B cell (primary cell): ENCODE measurements around the gene CFAP74. TPM values are rescaled to one million over a fixed set of nuclear protein-coding genes. Genes with fewer than 3 reads are reported as not detected.
A peak's percentile ranks its signal among the peaks of the same experiment; 100 is the strongest.

Experiments
- ATAC-seq: fragments of 200-7000 bp; cut with Tn5 transposase; one replicate; pipeline ENCODE4 v1.10.0; 2021; ENCODE audit warnings: low read depth, mild to moderate bottlenecking, moderate number of reproducible peaks, moderate library complexity
- CTCF ChIA-PET: fragments of 350-600 bp; sonication (Branson Sonifier 250); formaldehyde crosslinking; loops from one replicate; lab custom pipeline; 2021; ENCODE audit warnings: antibody characterized with exemption, inconsistent platforms; lab: Charles Lee
- POLR2A ChIA-PET: fragments of 350-600 bp; sonication (Branson Sonifier 250); formaldehyde crosslinking; loops from one replicate; lab custom pipeline; 2021; ENCODE audit warnings: antibody characterized with exemption; lab: Charles Lee
- DNase-seq: peaks from one replicate; pipeline ENCODE4 v3.0.0; 2013
- H2AFZ ChIP-seq: 2 replicates; pipeline ENCODE4 v1.6.1; 2012; ENCODE audit warnings: mild to moderate bottlenecking, low read depth, low read length; ENCODE audit not compliant: insufficient read depth, poor library complexity, severe bottlenecking
- H3K27ac ChIP-seq, 2 donors: 1 replicate in 1 of 2; 2 replicates in 1 of 2; pipeline ENCODE4 v1.5.1; 2012 to 2013; ENCODE audit warnings: low read length in 2 of 2, mild to moderate bottlenecking in 2 of 2, moderate library complexity in 1 of 2
- H3K27me3 ChIP-seq, 4 experiments: fragments of 200-600 bp in 1 of 4; sonication (generic) in 1 of 4; replicated peaks in 1 of 4; 1 replicate in 2 of 4; 2 replicates in 2 of 4; pipeline versions ENCODE4 v1.6.1 to v1.7.0; 2013 to 2016; ENCODE audit warnings: low read length in 3 of 4, mild to moderate bottlenecking in 2 of 4, mixed read lengths in 1 of 4, moderate library complexity in 1 of 4; ENCODE audit not compliant: insufficient read depth in 4 of 4, control insufficient read depth in 3 of 4; ENCODE audit errors: control extremely low read depth in 1 of 4
- H3K36me3 ChIP-seq, 2 experiments: replicated peaks in 1 of 2; 1 replicate in 1 of 2; 2 replicates in 1 of 2; pipeline versions ENCODE4 v1.6.1 to v1.7.1; 2013; ENCODE audit warnings: low read length in 1 of 2; ENCODE audit not compliant: insufficient read depth in 2 of 2, control insufficient read depth in 1 of 2; ENCODE audit errors: control extremely low read depth in 1 of 2, extremely low read depth in 1 of 2
- H3K4me1 ChIP-seq, 2 donors: fragments of 200-600 bp in 1 of 2; sonication (generic) in 1 of 2; 1 replicate in 1 of 2; 2 replicates in 1 of 2; pipeline versions ENCODE4 v1.5.1 to v1.6.1; 2013 to 2017; ENCODE audit warnings: low read length in 2 of 2; ENCODE audit not compliant: control insufficient read depth in 2 of 2, insufficient read depth in 2 of 2
- H3K4me2 ChIP-seq: replicated peaks from 2 replicates; pipeline ENCODE3; 2012; ENCODE audit warnings: mild to moderate bottlenecking, low read depth, low read length; ENCODE audit not compliant: poor library complexity, severe bottlenecking
- H3K4me3 ChIP-seq, 5 experiments: fragments of 200-600 bp in 1 of 5; sonication (generic) in 1 of 5; 1 replicate in 3 of 5; 2 replicates in 2 of 5; pipeline versions ENCODE4 v1.5.1 to v1.7.0; 2011 to 2016; ENCODE audit warnings: low read length in 4 of 5, mild to moderate bottlenecking in 4 of 5, low read depth in 2 of 5, control low read depth in 1 of 5, moderate library complexity in 1 of 5; ENCODE audit not compliant: insufficient read depth in 1 of 5; ENCODE audit errors: control extremely low read depth in 1 of 5, extremely low read depth in 1 of 5
- H3K79me2 ChIP-seq: fragments of 200-600 bp; sonication (generic); one replicate; pipeline ENCODE4 v1.6.0; 2016; ENCODE audit warnings: low read length; ENCODE audit not compliant: control insufficient read depth, insufficient read depth
- H3K9ac ChIP-seq: fragments of 200-600 bp; sonication (generic); 2 replicates; pipeline ENCODE4 v1.6.1; 2017; ENCODE audit warnings: mild to moderate bottlenecking, low read length, moderate library complexity
- H3K9me3 ChIP-seq, 3 donors: one replicate each; pipeline versions ENCODE4 v1.6.1 to v1.7.1; 2013; ENCODE audit warnings: low read length in 2 of 3; ENCODE audit not compliant: control insufficient read depth in 2 of 3, insufficient read depth in 1 of 3; ENCODE audit errors: control extremely low read depth in 1 of 3
- H4K20me1 ChIP-seq: 2 replicates; pipeline ENCODE4 v1.6.0; 2012; ENCODE audit warnings: mild to moderate bottlenecking, low read length; ENCODE audit not compliant: insufficient read depth, control insufficient read depth, poor library complexity, severe bottlenecking
- H3K27ac Mint-ChIP-seq: one replicate; pipeline ENCODE4 v1.8.0; 2021; ENCODE audit warnings: mixed read lengths
- H3K27me3 Mint-ChIP-seq: one replicate; pipeline ENCODE4 v1.8.0; 2021; ENCODE audit warnings: mixed read lengths
- H3K4me1 Mint-ChIP-seq: one replicate; pipeline ENCODE4 v1.8.0; 2021; ENCODE audit warnings: mixed read lengths
- H3K4me3 Mint-ChIP-seq: one replicate; pipeline ENCODE4 v1.8.0; 2021; ENCODE audit warnings: mixed read lengths
- H3K9me3 Mint-ChIP-seq: one replicate; pipeline ENCODE4 v1.8.0; 2022; ENCODE audit warnings: mixed read lengths; ENCODE audit not compliant: insufficient read depth
- CTCF ChIP-seq: fragments of 200-600 bp; IDR thresholded peaks from one replicate; pipeline ENCODE4 v1.8.0; 2022; ENCODE audit warnings: antibody characterized with exemption, mild to moderate bottlenecking
- EZH2 ChIP-seq: IDR thresholded peaks from 2 replicates; pipeline ENCODE4 v1.6.1; 2012; ENCODE audit warnings: borderline replicate concordance, low read depth, mild to moderate bottlenecking, moderate library complexity, low read length; ENCODE audit not compliant: insufficient read depth, poor library complexity, severe bottlenecking
- WGBS: methylation state at CpG from one replicate; pipeline ENCODE4 v1.1.5; 2013; ENCODE audit warnings: missing lambda C conversion rate; ENCODE audit not compliant: insufficient coverage; 5-methylcytosine and 5-hydroxymethylcytosine counted together
- intact Hi-C: fragments of 100-400 bp; cut with micrococcal nuclease; formaldehyde crosslinking; loops from one replicate; pipeline ENCODE4 v1.10.0; 2022
- polyA plus RNA-seq: library from polyadenylated mRNA; depleted of rRNA; stranded (reverse); fragments of >200 nt; gene quantifications from 2 replicates; pipeline ENCODE4 v1.2.3, GENCODE V29; 2012
- total RNA-seq, 2 donors: library from RNA; stranded (reverse); fragments of 120-200 nt in 1 of 2; gene quantifications; 1 replicate in 1 of 2; 2 replicates in 1 of 2; pipeline versions ENCODE4 v1.2.3 to v1.2.4, GENCODE V29; 2013 to 2022

Gene CFAP74
- total and polyA plus RNA-seq, 2 donors (not counting 1 experiment from before 2014, with no cell fraction given) = not detected

GRCh38 chr1:1925437-1926345, 77.9 kb downstream of the CFAP74 start:
- ATAC-seq (no peak), DNase-seq (peak; percentile 17)
- Histone ChIP-seq H3K4me2 (no peak overlapping the region), H3K36me3 (no peaks in the 10 kb centered on the region), H2AFZ (no peak overlapping the region), H3K27ac (no peak overlapping the region), H3K4me1 (no peaks in the 10 kb centered on the region), H3K79me2 (no peaks in the 10 kb centered on the region), H3K9me3 (peaks cover 0 to 4% (median 0%) of the 10 kb centered on the region in 3 donors), H3K4me3 (no peak overlapping the region), H3K27me3 (peaks cover 0 to 13% (median 0%) of the 10 kb centered on the region in 4 experiments), H4K20me1 (no peaks in the 10 kb centered on the region), H3K9ac (no peak overlapping the region)
- ChIA-PET CTCF (no interaction called here), POLR2A (no interaction called here)
- 84% methylated on average over 26 of the region's 27 CpGs for WGBS
- Mint-ChIP-seq H3K4me3 (no peak overlapping the region), H3K9me3 (no peaks in the 10 kb centered on the region), H3K4me1 (no peaks in the 10 kb centered on the region), H3K27ac (no peak overlapping the region), H3K27me3 (peaks cover 7% of the 10 kb centered on the region)
- TF ChIP-seq CTCF = no peak
- no peak for TF ChIP-seq EZH2
- intact Hi-C loops = no loop called here

- Mint-ChIP-seq H3K27ac (peak overlapping the region; percentile 26), H3K9me3 (no peaks in the 10 kb centered on the region), H3K4me3 (no peak overlapping the region), H3K27me3 (peaks cover 7% of the 10 kb centered on the region), H3K4me1 (no peaks in the 10 kb centered on the region)
- peaks cover 2 to 3% of the 10 kb centered on the region in 2 donors for H3K4me1 ChIP-seq
- H3K4me3 ChIP-seq = no peak overlapping the region
- H3K4me2 ChIP-seq = no peak overlapping the region
- ChIA-PET POLR2A (no interaction called here), CTCF (no interaction called here)
- WGBS = 97% methylated on average over 21 of the region's 21 CpGs
- H3K27ac ChIP-seq = no peak overlapping the region
- ATAC-seq (no peak), DNase-seq (peak; percentile 28)
- H2AFZ ChIP-seq = no peak overlapping the region
- no peaks in the 10 kb centered on the region for H4K20me1 ChIP-seq
- H3K27me3 ChIP-seq = peaks cover 0 to 16% (median 0%) of the 10 kb centered on the region in 4 experiments
- no peaks in the 10 kb centered on the region for H3K36me3 ChIP-seq
- intact Hi-C loops = no loop called here
- TF ChIP-seq CTCF = no peak
- no peak for TF ChIP-seq EZH2
- H3K79me2 ChIP-seq = no peaks in the 10 kb centered on the region
- H3K9ac ChIP-seq = no peak overlapping the region
- H3K9me3 ChIP-seq = peaks cover 0 to 4% (median 0%) of the 10 kb centered on the region in 3 donors
Measured at GRCh38 chr1:1924849-1925248, 78.7 kb downstream of the CFAP74 start.
